Measurements from ENCODE around the gene TREML4.
"Not testable (repeated sequence)": the region's sequence is repeated elsewhere in the genome, so short reads cannot be mapped to it uniquely, and the experiment has no call there.

Gene TREML4, protein sequence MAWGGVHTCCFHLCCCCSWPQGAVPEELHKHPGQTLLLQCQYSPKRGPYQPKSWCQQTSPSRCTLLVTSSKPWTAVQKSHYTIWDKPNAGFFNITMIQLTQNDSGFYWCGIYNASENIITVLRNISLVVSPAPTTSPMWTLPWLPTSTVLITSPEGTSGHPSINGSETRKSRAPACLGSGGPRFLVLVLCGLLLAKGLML

DNA sequence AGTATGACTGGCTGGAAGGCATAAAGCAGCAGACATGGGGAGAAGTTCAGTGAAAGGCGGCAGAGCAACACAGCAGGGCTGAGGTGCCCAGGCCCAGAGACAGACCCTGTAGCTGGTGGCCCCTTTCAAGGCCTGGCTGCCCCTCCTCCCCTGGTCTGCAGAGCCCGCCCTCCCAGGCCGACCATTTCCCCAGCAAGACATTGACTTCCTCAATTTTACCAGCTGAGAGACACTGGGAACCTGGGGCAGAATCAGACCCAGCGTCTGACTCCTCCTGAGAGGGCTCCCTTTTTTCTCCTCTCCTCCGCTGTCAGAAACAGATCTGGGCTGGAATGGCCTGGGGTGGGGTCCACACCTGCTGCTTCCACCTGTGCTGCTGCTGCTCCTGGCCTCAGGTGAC lies at the start of gene TREML4:
TSS of gene TREML4 (plus strand) at position 254 of the 400 bp plus-strand sequence. CDS start at position 333, 79 bp downstream.
- DNase-seq = no peak

DNA sequence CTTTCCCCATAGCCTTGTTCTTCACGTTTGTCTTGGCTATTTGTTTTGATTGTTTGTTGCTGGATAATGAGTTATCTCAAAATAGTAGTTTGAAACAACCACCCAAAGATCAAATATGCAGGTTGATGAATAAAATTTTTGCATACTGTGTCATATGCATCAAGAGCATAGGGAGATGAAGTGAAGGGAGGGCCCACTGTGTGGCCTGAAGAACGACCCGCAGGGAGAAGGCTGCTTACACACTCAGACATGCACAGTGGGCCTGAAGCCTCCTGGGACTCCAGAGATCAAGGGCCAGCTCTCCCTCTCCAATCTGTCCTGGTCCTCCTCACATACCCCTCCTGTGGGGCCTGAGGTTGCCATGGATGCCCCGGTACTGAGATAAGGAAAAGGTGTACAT lies 49.0 kb upstream of the TREML4 start:
- no peak for DNase-seq

DNA sequence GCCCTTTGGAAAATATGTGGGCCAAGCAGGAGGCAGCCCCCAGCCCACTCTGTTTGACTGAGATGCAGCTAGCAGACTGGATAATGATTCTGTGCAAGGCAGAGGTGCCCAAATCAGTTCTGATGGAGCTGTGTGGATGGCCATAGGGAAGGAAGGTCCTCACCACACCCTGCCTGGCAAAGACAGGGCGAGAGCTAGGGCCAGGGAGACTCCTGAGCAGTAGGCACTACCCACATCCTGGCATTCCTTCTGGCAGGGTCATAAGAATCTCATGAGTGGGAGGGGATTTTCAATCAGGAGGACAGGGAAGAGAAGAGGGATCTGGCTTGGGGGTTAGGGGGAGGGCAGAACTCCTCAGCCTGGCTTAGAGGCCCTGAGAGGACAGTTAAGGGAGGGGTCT lies 46.6 kb upstream of the TREML4 start:
- DNase-seq = no peak

DNA sequence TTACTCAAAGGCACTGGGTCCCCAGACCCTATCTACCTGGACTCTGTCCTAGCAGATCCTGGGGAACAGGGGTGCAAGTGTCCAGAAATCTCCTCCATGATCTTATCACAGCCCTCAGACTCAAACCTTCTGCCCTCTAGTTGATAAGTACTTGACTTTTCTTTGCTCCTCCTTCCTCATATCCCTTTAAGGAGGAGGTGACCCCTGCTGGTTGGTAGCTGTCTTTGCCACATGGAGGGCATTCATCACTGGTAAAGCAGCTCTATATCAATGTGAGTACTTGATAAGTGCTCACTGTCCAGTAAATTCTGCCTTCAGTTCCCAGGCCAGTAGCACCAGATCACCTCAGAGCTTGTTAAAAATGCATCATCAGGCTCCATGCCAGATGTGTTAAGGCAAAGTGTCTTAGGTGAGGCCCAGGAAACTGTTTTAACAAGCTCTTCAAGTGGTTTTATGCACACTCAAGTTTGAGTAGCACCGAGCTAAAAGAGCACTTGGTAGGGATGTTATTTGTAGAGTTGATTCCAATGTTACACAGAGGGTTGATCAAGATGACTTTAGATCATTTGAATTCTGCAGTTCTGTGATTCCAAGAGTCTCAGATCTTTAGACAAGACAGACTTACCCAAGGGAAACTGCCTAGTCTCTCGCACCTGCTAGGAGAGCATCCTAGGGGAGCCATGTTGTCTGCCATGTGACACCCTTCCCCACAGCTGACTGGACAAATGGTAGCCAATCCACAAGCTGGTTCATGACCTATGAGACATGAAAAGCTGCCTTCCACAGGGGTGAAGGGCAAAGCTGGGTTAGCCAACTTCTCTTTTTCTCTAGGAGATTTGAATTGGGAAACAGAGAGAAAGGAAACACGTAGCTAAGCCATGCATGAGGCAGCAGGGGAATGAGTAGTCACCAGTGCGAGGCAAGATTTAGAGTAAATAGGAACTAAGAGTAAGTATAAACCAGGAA lies 45.8 kb upstream of the TREML4 start:
- DNase-seq = peak; percentile 71

DNA sequence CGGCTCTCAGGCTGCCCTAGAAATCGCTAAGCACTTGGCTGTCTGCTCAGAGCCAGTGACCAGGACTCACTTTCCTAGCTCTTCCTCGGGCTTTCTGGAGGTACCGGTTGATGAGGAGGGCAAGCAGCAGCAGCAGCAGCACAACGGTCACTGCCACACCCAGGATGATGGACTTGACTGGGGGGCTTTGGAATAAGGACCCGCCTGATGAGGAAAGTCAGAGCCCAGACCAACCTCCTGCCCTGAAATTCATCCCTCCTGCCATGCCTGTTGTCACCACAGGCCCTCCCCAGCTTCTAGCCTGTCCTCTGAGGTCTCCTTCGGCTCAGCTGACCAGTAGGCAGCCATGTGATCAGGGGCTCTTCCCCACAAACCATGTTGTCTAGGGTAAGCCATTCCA lies 43.4 kb upstream of the TREML4 start:
- no peak for DNase-seq

DNA sequence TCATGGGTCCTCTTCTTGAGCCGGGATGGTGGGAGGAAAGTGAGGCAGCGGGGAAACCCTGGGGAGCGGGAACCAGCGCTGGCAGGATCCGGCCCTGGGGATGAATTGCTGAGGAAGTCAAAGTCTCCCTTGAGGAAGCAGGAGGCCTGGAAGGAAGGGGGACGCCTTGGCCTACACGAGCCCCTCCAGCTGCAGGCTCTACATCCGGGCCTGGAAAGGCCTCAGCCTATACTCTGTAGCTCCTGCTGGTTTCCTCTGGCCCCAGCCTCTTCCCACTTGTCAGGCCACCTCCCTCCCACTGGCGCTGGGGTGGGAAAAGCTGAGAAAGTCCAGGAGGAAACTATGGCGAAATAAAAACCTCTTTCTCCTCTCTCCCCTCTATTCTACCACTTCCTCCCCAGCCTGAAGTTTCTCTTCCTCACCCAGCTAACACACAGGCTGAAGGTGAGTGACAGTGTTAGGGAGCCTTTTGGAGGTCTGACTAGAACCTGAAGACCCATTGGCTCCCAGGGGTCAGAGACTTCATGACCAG lies 42.1 kb upstream of the TREML4 start:
- no peak for DNase-seq

DNA sequence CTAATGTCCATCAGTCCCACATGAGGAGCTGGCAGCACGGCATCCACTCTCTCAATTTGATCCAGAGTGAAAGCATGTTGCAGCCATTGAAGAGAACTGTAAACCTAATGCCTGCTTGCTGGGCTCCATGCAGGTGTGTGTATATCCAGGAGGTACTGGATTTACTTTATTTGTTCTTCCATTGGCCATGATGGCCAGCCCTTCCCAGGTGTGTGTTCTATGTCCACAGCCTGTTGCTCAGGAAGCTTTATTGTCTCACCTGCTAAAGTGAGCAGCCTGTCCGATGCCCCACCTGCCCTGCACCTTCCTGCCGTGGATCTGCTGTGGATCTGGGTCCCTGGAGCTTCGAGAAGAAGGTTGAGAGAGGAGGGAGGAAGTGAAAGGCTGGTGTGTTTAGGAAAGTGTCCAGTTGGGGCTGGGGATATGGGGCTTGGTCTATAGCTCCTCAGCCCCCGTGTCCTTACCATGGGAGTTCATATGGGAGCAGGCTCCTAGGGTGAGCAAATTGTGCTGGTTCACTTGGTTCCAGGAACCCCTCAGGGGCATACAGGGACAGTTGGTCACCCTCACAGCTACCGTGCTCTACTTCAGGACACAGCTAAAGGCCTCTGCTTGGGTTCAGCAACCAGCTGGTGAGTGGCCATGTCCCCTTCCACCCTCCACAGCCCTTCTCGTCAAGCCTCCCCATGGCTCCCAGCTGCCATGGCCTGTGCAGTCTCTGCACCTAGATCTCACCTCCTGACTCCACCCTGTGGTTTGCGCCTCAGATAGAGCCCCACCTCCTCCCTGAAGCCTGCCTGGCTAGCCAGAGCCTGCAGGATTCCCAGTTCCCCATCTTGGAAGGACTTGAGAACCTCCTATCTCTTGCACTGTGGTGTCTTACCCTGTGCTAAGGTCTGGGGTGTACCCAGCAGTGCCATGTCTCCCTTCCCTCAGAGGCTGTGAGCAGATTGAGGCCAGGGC lies 39.9 kb upstream of the TREML4 start:
- DNase-seq = no peak

DNA sequence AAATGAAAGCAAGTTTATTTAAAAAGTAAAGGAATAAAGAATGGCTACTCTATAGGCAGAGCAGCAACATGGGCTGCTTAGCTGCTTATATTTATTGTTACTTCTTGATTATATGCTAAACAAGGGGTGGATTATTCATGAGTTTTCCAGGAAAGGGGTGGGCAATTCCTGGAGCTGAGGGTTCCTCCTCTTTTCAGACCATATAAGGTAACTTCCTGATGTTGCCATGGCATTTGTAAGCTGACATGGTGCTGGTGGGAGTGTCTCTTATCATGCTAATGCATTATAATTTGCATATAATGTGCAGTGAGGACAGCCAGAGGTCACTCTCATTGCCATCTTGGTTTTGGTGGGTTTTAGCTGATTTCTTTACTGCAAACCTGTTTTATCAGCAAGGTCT lies 39.1 kb upstream of the TREML4 start:
- DNase-seq = not testable (repeated sequence)

DNA sequence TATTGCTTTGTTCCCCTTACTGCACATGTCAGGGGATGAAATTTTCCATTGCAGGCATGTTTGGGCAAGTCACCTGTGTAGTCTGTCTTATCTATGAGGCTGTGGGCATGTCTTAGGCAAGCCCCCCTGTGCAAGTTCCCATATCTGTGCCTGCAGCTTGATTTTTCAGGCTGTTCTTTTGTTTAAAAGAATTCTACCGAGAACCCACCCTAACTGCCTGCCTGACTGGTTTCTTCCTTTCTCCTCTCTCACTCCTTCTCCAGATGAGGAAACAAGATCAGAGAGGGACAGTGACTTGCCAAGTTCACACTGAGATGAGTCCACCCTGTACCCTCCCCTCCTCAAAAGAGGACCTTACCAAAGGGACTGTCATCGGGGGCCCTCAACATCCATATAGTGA lies 38.2 kb upstream of the TREML4 start:
- DNase-seq = no peak

DNA sequence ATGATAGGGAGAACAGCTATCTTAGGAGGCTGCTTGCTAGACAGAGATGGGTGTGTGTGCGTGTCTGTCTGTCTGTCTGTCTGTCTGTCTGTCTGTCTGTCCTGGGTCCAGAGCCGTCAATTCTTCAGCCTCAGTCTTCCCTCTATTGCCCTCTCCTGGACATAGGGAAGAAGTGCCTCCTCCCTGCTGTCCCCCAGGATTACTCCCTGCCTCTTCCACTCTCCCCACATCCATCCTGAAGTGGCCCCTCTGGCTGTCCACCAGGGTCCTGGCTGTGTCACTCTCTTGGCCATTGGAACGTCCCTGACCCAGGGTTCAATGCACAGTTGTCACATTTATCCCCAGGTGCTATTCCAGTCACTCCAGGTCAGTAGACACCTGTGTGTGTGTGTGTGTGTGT lies 37.4 kb upstream of the TREML4 start:
- DNase-seq = no peak

DNA sequence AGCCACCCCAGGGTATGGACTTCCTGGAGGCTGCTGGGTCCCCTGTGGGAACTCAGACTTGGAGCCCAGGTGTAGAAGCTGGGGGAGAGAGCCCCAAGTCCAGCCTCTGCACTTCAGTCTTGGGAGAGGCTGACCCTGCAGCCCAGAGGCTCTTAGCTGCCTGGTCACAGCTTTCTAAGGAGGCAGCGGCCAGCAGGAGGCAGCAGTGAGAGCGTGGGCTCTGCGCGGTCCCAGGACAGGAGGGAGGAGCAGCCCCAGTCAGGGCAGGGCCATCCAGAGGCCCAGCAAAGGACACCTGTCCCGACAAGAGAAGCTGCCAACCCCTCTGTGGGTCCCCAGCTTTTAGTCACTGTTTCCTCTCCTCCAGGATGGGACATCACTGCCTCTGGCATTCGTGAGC lies 36.6 kb upstream of the TREML4 start:
- peak; percentile 38 for DNase-seq

DNA sequence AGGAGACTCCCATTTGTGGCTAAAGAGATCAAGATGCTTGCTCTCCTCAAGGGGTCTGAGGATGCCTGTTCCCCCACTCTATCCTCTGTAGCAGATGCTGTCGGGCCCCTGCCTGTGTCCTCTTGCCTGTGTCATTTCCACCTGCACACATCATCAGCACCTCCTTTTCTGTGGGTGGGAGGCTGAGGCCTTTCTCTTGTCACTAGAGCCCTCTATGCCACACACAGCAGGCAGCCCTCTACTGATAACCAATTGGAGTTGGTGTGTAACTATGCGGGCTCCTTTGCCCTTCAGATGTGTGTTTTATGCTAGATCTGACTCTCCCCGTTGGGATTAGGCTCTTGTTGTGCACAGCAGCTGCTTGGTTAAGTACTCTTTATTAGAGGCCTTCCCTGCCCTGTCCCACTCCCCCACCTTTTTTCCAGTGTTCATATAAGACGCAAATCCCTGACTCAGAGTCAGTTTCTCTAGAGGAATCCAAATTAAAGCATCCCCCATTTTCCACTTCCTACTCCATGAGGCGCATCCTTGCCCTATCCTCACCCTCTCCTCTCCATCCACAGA lies 34.9 kb upstream of the TREML4 start:
- DNase-seq = no peak

DNA sequence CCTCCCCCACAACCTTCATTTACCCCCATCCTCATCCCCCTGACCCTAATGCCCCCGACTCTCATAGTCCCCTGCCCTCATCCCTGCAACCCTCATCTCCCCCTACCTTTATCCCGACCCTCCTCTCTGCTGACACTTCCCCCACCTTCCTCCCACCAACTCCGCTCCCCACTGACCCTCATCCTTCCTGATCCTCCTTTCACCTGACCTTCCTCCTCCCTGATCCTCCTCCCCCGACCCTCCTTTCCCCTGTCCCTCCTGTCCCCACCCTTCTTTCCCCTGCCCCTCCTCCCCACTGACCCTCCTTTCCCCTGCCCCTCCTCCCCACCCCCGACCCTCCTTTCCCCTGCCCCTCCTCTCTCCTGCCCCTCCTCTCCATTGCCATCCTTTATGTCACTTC lies 34.3 kb upstream of the TREML4 start:
- no peak for DNase-seq

DNA sequence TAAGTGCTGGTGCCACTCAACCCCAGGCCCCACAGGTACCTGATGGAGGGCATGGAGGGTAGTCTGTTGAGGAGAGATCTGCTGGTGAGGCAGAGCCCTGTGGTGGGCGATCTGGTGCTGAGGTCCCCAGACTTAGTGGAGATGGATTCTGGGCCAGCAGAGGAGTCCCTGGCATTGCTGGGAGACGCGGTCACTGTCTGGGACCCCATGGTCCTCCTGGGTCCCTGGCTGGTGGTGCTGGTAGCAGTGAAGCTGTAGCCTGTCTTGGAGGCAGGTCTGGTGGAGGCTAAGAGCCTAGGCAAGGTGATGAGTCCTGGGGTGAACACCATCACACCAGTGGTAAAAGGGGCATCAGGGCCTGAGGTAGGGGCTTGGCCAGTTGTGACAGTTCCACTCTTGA lies 33.8 kb upstream of the TREML4 start:
- no peak for DNase-seq

DNA sequence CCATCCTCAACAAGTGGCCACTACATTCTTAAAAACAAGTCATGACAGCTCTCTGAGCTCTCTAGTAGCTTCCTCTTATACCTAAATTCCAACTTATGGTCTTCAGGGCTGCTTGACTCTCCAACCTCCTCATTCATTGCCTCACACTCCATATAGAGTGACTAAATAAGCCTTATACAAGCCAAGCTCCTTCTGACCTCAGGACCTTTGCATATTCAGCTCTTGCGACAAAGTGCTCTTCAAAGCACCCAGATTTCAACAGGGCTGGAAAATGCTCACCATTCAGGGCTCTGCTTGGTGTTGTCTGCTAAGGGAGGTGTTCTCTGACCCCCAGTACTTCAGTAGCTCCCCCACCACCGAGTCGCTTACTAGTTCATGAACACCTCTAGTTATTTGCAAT lies 30.9 kb upstream of the TREML4 start:
- no peak for DNase-seq

DNA sequence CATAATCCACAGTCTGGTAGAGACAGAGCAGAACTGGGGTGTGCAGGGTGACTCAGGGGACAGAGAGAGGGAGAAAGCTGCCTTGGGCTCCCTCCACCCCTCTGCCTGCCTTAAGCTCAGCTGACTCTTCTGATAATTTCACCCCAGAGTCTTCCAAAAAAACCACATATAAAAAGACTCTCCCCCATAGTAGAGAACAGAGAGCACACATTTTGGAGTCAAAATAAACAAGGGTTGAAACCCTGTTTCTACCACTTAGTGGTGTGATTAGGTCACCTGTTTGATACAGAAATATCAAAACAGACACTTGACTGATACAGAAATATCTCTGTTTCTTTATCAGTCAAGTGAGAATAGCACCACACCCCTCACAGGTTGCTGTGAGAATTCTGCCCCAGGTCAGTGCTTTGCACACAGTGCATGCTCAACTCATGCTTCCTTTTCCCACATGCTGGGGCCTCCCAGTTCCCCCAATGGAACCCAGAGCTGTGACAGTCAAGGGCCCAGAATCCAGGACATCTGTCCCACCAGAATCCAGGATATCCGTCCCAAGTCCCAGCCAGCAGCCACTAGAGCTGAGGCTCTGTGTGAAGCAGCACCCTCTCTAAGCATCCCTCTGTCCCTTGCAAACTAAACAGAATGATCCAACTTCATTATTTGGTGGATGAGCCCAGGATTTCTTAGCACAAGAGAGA lies 28.4 kb upstream of the TREML4 start:
- DNase-seq = peak; percentile 72

DNA sequence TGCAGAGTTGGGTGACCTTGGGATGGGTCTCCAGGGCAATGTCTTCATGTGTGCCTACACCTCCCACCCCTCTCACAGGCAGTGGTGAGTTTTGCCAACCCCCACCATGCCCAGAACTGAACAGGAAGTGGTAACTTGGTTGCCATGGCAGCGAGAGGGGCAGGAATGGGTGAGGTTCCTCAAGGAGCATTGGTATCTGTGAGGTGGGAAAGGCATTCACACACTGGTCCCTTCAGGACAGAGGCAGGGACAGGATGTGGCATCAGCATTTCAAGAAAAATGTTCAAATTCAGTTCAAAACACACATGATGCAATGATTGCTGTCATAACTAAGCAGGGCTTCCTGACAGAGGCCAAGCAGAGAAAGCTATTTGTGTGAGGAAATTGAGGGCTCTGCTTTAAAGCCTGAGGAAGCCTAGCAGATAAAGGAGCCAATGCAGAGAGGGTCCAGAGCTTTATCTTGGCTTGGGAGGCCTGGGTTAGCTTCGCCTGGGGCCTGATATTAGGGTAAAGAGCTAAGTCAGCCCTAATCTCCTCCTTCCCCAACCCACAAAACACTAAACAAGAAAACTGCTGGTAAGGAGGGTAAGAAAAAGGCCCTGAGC lies 27.8 kb upstream of the TREML4 start:
- DNase-seq = peak; percentile 80

DNA sequence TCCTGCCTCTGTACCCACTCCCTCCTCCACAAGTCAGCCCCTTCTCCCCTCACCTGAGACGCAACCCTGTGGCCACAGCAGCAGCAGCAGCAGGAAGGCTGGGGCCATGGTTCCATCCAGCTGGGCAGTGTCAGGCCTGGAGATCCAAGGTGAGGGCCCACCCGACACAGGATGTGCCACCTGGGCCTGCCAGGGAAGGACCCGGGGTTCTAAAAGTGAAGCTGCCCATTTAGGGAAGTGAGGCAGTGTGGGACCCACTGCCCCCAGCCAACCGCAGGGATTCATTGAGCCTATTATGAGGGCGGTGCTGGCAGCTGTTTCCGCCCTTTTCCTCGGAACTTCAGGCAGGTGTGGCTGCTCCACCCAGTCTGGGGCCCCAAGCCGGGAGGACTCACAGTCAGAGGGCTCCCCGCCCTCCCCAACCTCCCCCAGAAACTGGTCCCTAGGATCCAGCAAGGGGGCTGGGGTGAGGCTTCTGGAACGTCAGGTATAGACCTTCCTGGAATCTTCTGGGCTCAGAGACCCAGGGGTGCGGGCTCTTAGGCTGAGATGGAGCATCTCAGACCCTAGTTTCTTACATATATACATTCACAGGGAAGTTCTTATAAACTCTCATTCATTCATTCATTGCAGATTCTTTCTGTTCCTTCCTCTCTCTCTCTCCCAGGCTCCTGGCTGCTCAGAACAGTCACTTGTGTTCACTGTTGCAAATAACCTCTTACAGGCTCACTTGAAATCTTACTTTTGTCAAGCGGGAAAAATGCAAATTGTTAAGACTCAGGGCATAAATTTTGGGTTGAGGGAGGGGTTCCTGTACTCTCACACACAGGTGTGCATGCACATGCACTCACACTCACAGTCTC lies 27.0 kb upstream of the TREML4 start, which contains the start of gene TREML2:
TSS of gene TREML2 (minus strand) at position 249 of the 863 bp plus-strand sequence. CDS start at position 108, 141 bp downstream.
- DNase-seq = peak; percentile 50

DNA sequence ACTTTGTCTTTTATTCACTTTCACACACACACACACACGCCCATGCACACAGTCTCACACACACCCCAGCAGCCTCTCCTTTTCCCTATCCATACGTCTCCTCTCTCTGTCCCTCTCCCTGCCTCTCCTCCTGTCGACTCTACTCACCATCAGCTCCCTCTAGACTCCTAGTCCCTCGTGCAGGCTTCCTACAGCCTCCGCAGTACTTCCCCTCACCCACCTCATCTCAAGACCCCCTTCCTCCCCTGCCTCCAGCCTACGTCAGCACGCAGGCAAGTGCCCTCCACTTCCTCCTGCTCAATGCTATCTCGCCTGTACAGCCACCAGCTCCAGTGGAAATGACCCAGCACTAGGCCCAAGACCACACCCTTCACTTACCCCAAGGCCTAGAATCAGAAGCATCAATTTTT lies 26.4 kb upstream of the TREML4 start:
- DNase-seq = no peak

DNA sequence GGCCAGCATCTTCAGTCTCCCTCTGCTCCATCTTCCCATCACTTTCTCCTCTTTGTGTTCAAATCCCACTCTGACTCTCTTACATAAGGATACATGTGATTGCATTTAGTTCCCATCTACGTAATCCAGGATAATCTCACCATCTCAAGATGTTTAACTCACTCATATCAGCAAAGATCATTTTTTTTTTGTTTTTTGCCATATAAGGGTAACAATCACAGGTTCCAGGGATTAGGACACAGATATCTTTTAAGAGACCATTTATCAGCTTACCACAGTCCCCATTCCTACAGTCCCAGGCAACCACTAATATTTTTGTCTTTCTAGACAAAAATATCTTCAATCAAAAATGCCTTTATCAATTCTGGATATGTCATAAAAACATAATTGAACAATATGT lies 24.0 kb upstream of the TREML4 start:
- DNase-seq = no peak

Measured in activated CD4-positive, alpha-beta T cell treated with anti-CD3 and anti-CD28 coated beads, Interleukin-2, amount 50 U/mL, for 16 hours (primary cell).